Thyroid gland (tissue), 4 donors: ENCODE measurements around the gene BORCS6.

ENCODE experiments used
- CTCF ChIP-seq, 6 experiments: fragments of 200-600 bp in 3 of 6; fragments of 450-650 bp in 3 of 6; sonication (generic) in 3 of 6; IDR thresholded peaks; one replicate each; pipeline ENCODE4 v1.5.1; 2016 to 2019; ENCODE audit warnings: antibody characterized with exemption in 6 of 6, mild to moderate bottlenecking in 2 of 6, inconsistent platforms in 1 of 6, moderate library complexity in 1 of 6
- POLR2A ChIP-seq, 2 donors: fragments of 450-650 bp; IDR thresholded peaks; one replicate each; pipeline ENCODE4 v1.6.1; 2017; ENCODE audit warnings: antibody characterized with exemption in 2 of 2, mild to moderate bottlenecking in 2 of 2, moderate library complexity in 1 of 2

GRCh38 chr17:8160224-8160577 lies 29.8 kb downstream of the BORCS6 start:
- TF ChIP-seq CTCF (IDR thresholded peaks at IDR 0.05): no peak
- no peak for TF ChIP-seq POLR2A (IDR thresholded peaks at IDR 0.05)
